EH (cell line): ENCODE data around the gene STK32B.

ENCODE experiments used
- DNase-seq: peaks from one replicate; pipeline ENCODE4 v3.0.0-alpha.2; 2015; ENCODE audit warnings: low read depth

The STK32B gene

GRCh38 chr4:5471206-5471605 is 419.9 kb downstream of the STK32B start:
- DNase-seq: no peak

GRCh38 chr4:5471691-5472090 is 420.4 kb downstream of the STK32B start:
- no peak for DNase-seq

GRCh38 chr4:5472160-5472591 is 420.9 kb downstream of the STK32B start:
- DNase-seq: no peak

GRCh38 chr4:5473125-5473524 is 421.8 kb downstream of the STK32B start:
- no peak for DNase-seq

- peak; percentile 84 for DNase-seq
Measured at GRCh38 chr4:5474756-5475155, 423.5 kb downstream of the STK32B start.

- DNase-seq: no peak
Measured at GRCh38 chr4:5477613-5478012, 426.3 kb downstream of the STK32B start.

- DNase-seq: no peak
Measured at GRCh38 chr4:5478169-5478568, 426.9 kb downstream of the STK32B start.

- DNase-seq: no peak
Measured at GRCh38 chr4:5478697-5479096, 427.4 kb downstream of the STK32B start.

GRCh38 chr4:5479518-5480060 is 428.3 kb downstream of the STK32B start:
- no peak for DNase-seq

GRCh38 chr4:5488413-5488812 is 437.1 kb downstream of the STK32B start:
- peak; percentile 48 for DNase-seq

- no peak for DNase-seq
Measured at GRCh38 chr4:5489260-5489659, 438.0 kb downstream of the STK32B start.

- DNase-seq: no peak
Measured at GRCh38 chr4:5497489-5497888, 446.2 kb downstream of the STK32B start.

GRCh38 chr4:5500165-5500564 is 448.9 kb downstream of the STK32B start:
- peak; percentile 52 for DNase-seq

GRCh38 chr4:5503336-5503936 is 452.2 kb downstream of the STK32B start:
- DNase-seq: no peak

GRCh38 chr4:5504486-5504885 is 453.2 kb downstream of the STK32B start:
- DNase-seq: no peak

GRCh38 chr4:5510504-5510903 is 459.2 kb downstream of the STK32B start:
- DNase-seq: peak; percentile 56

- peak; percentile 64 for DNase-seq
Measured at GRCh38 chr4:5511791-5512190, 460.5 kb downstream of the STK32B start.

GRCh38 chr4:5515646-5516045 is 464.4 kb downstream of the STK32B start:
- no peak for DNase-seq

- DNase-seq: peak; percentile 79
Measured at GRCh38 chr4:5517372-5517771, 466.1 kb downstream of the STK32B start.

GRCh38 chr4:5524446-5525299 is 473.4 kb downstream of the STK32B start:
- DNase-seq: peak; percentile 91

- no peak for DNase-seq
Measured at GRCh38 chr4:5526080-5526846, 475.0 kb downstream of the STK32B start.

- DNase-seq: no peak
Measured at GRCh38 chr4:5527211-5527610, 475.9 kb downstream of the STK32B start.
